Endodermal cell (in vitro differentiated cells): ENCODE measurements around the gene RAP1GAP2. TPM values are rescaled to one million over a fixed set of nuclear protein-coding genes. Genes with fewer than 3 reads are reported as not detected.

ENCODE experiments used
- DNase-seq: peaks from one replicate; pipeline ENCODE4 v3.0.0-alpha.2; 2017
- H3K27ac ChIP-seq: 2 replicates; pipeline ENCODE4 v1.5.1; 2013; ENCODE audit warnings: mild to moderate bottlenecking, low read depth, low read length, moderate library complexity
- H3K27me3 ChIP-seq: 2 replicates; pipeline ENCODE4 v1.6.1; 2013; ENCODE audit warnings: mild to moderate bottlenecking, low read length, moderate library complexity; ENCODE audit not compliant: insufficient read depth, control insufficient read depth, poor library complexity, severe bottlenecking
- H3K36me3 ChIP-seq: 2 replicates; pipeline ENCODE4 v1.7.0; 2013; ENCODE audit warnings: mild to moderate bottlenecking, low read length, moderate library complexity; ENCODE audit not compliant: control insufficient read depth, insufficient read depth
- H3K4me1 ChIP-seq: one replicate; pipeline ENCODE4 v1.7.0; 2013; ENCODE audit warnings: low read length; ENCODE audit not compliant: control insufficient read depth, insufficient read depth
- H3K4me3 ChIP-seq: 2 replicates; pipeline ENCODE4 v1.5.1; 2013; ENCODE audit warnings: mild to moderate bottlenecking, low read length, moderate library complexity
- H3K9ac ChIP-seq: 2 replicates; pipeline ENCODE4 v1.6.1; 2013; ENCODE audit warnings: mild to moderate bottlenecking, low read length, moderate library complexity; ENCODE audit not compliant: poor library complexity, severe bottlenecking; ENCODE audit errors: extremely low read depth
- H3K9me3 ChIP-seq: 2 replicates; pipeline ENCODE4 v1.6.1; 2013; ENCODE audit warnings: mild to moderate bottlenecking, low read length, moderate library complexity; ENCODE audit not compliant: control insufficient read depth
- H3K27ac Mint-ChIP-seq: 2 replicates; pipeline ENCODE4 v1.8.0; 2020; ENCODE audit warnings: mixed read lengths
- H3K27me3 Mint-ChIP-seq: 2 replicates; pipeline ENCODE4 v1.8.0; 2021; ENCODE audit warnings: mild to moderate bottlenecking, mixed read lengths; ENCODE audit not compliant: insufficient read depth
- H3K36me3 Mint-ChIP-seq: 2 replicates; pipeline ENCODE4 v1.8.0; 2020; ENCODE audit warnings: low read depth, mixed read lengths
- H3K4me1 Mint-ChIP-seq: 2 replicates; pipeline ENCODE4 v1.8.0; 2020; ENCODE audit warnings: mixed read lengths
- H3K4me3 Mint-ChIP-seq: 2 replicates; pipeline ENCODE4 v1.8.0; 2020; ENCODE audit warnings: mild to moderate bottlenecking, moderate library complexity, mixed read lengths
- H3K9me3 Mint-ChIP-seq: 2 replicates; pipeline ENCODE4 v1.8.0; 2020; ENCODE audit warnings: mild to moderate bottlenecking, mixed read lengths
- CTCF ChIP-seq: fragments of 200-600 bp; sonication (generic); conservative IDR thresholded peaks from 2 replicates; pipeline ENCODE4 v1.5.0; 2021; ENCODE audit warnings: antibody characterized with exemption, mild to moderate bottlenecking
- WGBS, 2 experiments: methylation state at CpG; one replicate each; pipeline versions ENCODE4 v1.1.5 to v1.1.7; 2013; ENCODE audit warnings: missing lambda C conversion rate in 2 of 2, mixed read lengths in 1 of 2; ENCODE audit not compliant: insufficient coverage in 1 of 2, insufficient read length in 1 of 2; 5-methylcytosine and 5-hydroxymethylcytosine counted together
- total RNA-seq, 2 donors: library from RNA; stranded (reverse); fragmentation: NEBNext Ultra II Directional in 1 of 2; extraction: Animal tissue kit (Norgen Biotek cat#: 25700) in 1 of 2; gene quantifications; 2 replicates in 1 of 2; 3 replicates in 1 of 2; pipeline ENCODE4 v1.2.1, GENCODE V29; 2021

The RAP1GAP2 gene
- total RNA-seq, 2 donors from 2014 or later: 18.0 to 44.3 TPM

DNA sequence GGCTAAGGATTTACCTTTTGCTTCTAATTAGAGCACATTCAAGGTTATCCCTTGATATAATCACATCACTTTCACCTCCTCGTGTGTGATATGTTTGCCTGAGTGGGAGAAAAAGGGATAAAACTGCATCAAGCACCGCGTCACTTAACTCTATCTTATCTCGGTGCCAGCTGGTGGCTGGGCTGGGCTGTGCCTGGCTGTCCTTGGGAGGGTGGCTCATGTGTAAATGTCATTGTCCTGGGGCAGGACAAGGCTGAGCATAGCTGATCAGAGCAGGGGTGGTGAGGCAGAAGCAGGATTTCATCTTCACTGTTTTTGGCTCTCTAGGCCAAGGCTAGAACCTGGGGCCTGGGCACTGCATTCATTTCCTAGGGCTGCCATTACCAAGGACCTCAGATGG is 105.3 kb downstream of the RAP1GAP2 start:
- peaks cover 13% of the 10 kb centered on the region for H3K4me1 Mint-ChIP-seq
- 83% methylated on average over 1 to 4 of the region's 4 CpGs for WGBS, 2 experiments
- peaks cover 27% of the 10 kb centered on the region for H3K36me3 Mint-ChIP-seq
- H3K27ac ChIP-seq: no peak overlapping the region
- no peaks in the 10 kb centered on the region for H3K27me3 Mint-ChIP-seq
- peaks cover 1% of the 10 kb centered on the region for H3K9me3 ChIP-seq
- peaks cover 5% of the 10 kb centered on the region for H3K9me3 Mint-ChIP-seq
- no peaks in the 10 kb centered on the region for H3K4me1 ChIP-seq
- no peak overlapping the region for H3K4me3 ChIP-seq
- no peak for DNase-seq
- no peaks in the 10 kb centered on the region for H3K27me3 ChIP-seq
- no peak overlapping the region for H3K9ac ChIP-seq
- H3K4me3 Mint-ChIP-seq: no peak overlapping the region
- H3K27ac Mint-ChIP-seq: no peak overlapping the region
- peaks cover 1% of the 10 kb centered on the region for H3K36me3 ChIP-seq
- TF ChIP-seq CTCF: no peak

DNA sequence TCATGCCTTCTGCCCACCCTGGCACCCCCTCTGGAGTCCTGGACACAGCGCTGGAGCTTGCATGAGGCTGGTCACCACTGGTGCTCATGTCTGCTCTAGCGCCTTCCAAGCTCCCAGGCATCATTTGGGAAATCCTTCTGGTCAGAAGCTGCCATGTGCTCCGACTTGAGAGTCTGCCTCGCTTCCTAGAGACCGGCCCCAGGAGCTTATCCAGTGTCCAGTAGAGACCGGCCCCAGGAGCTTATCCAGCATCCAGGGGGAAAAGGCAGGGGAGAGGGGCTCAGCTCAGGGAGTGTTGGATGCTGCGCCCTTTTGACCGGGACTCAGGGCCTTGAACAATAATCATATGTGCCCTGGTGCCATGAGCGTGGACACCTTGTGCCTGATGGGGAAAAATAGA is 106.3 kb downstream of the RAP1GAP2 start:
- Mint-ChIP-seq H3K27ac (no peak overlapping the region), H3K27me3 (no peaks in the 10 kb centered on the region), H3K4me3 (no peak overlapping the region), H3K4me1 (peaks cover 13% of the 10 kb centered on the region), H3K9me3 (peaks cover 10% of the 10 kb centered on the region), H3K36me3 (peaks cover 37% of the 10 kb centered on the region)
- H3K36me3 ChIP-seq: peaks cover 4% of the 10 kb centered on the region
- TF ChIP-seq CTCF: no peak
- H3K9ac ChIP-seq: no peak overlapping the region
- WGBS, 2 experiments: 93 to 97% methylated on average over 5 to 9 of the region's 9 CpGs
- H3K27ac ChIP-seq: no peak overlapping the region
- DNase-seq: no peak
- peaks cover 5% of the 10 kb centered on the region for H3K9me3 ChIP-seq
- H3K4me3 ChIP-seq: no peak overlapping the region
- no peaks in the 10 kb centered on the region for H3K4me1 ChIP-seq
- H3K27me3 ChIP-seq: no peaks in the 10 kb centered on the region

DNA sequence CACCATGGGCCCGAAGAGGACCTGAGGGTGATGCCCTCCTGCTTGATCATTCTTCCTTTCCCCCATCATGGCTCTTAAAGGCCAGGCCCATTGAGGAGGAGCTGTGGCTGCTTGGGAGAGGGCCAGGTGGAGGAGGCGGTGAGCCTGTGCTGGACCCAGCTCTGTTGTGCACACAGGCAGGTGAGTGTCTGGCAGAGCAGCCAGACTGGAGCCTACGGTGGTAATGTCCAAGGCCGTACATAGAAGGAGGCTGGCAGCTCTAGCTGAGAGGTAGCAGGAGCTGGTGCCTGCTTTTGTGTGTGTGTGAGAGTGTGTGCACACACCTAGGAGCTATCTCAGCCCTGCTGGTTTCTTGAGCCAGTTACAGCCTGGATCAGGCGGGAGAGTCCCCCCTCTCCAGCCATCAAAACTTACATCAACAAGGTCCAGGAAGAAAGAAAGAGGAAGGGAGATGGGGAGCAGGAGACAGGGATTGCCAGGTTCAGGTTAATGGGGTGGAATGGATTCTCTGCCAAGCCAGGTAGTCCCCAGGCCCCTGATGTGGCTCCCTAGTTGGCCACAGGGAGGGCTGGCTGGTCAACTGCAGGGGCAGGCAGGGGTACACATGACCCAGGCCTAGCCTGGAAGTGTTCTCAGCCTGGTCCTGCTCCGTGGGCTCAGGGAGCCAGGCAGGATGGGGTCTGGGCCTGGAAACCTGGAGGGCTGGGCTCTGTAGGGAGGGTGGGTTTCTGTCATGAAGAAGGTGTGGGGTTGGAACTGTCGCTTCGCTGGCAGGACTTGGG is 107.1 kb downstream of the RAP1GAP2 start:
- Histone ChIP-seq H3K9me3 (peaks cover 5% of the 10 kb centered on the region), H3K27ac (no peak overlapping the region), H3K27me3 (no peaks in the 10 kb centered on the region), H3K4me1 (no peaks in the 10 kb centered on the region), H3K4me3 (no peak overlapping the region), H3K9ac (no peak overlapping the region), H3K36me3 (peaks cover 4% of the 10 kb centered on the region)
- peak overlapping the region; percentile 55 for H3K27ac Mint-ChIP-seq
- TF ChIP-seq CTCF: no peak
- no peaks in the 10 kb centered on the region for H3K27me3 Mint-ChIP-seq
- peaks cover 10% of the 10 kb centered on the region for H3K9me3 Mint-ChIP-seq
- peaks cover 41% of the 10 kb centered on the region for H3K36me3 Mint-ChIP-seq
- H3K4me1 Mint-ChIP-seq: peaks cover 13% of the 10 kb centered on the region
- peak; percentile 55 for DNase-seq
- 93 to 96% methylated on average over 4 to 7 of the region's 8 CpGs for WGBS, 2 experiments
- H3K4me3 Mint-ChIP-seq: no peak overlapping the region
